Fibroblast of lung (primary cell): ENCODE results near the gene TMOD4. TPM values are rescaled to one million over a fixed set of nuclear protein-coding genes. Genes with fewer than 3 reads are reported as not detected.

Experiments used
- DNase-seq, 2 donors: peaks; one replicate each; pipeline versions ENCODE4 v3.0.0 to v3.0.0-alpha.2; 2010; ENCODE audit warnings: low read depth in 2 of 2
- H2AFZ ChIP-seq: 2 replicates; pipeline ENCODE4 v1.5.1; 2012; ENCODE audit warnings: low read length, control low read depth, inconsistent platforms
- H3K27ac ChIP-seq: 2 replicates; pipeline ENCODE4 v1.5.1; 2011; ENCODE audit warnings: low read length, control low read depth; ENCODE audit not compliant: insufficient read depth
- H3K27me3 ChIP-seq: 2 replicates; pipeline ENCODE4 v1.5.1; 2011; ENCODE audit warnings: mild to moderate bottlenecking, low read length; ENCODE audit not compliant: control insufficient read depth, insufficient read depth
- H3K36me3 ChIP-seq: 2 replicates; pipeline ENCODE4 v1.5.1; 2011; ENCODE audit warnings: low read length; ENCODE audit not compliant: control insufficient read depth, insufficient read depth
- H3K4me1 ChIP-seq: 2 replicates; pipeline ENCODE4 v1.5.1; 2011; ENCODE audit warnings: low read length; ENCODE audit not compliant: control insufficient read depth, insufficient read depth; ENCODE audit errors: extremely low read depth
- H3K4me2 ChIP-seq: 2 replicates; pipeline ENCODE4 v1.5.1; 2011; ENCODE audit warnings: low read length, control low read depth; ENCODE audit not compliant: insufficient read depth; ENCODE audit errors: extremely low read depth
- H3K4me3 ChIP-seq, 4 experiments: fragments of 200-600 bp in 1 of 4; sonication (generic) in 1 of 4; replicated peaks in 1 of 4; 2 replicates each; pipeline ENCODE4 v1.5.1; 2011 to 2016; ENCODE audit warnings: low read length in 4 of 4, low read depth in 3 of 4, mild to moderate bottlenecking in 3 of 4, control low read depth in 2 of 4, inconsistent platforms in 1 of 4, mixed read lengths in 1 of 4; ENCODE audit not compliant: insufficient read depth in 1 of 4; ENCODE audit errors: control extremely low read depth in 1 of 4
- H3K79me2 ChIP-seq: 2 replicates; pipeline ENCODE4 v1.5.1; 2012; ENCODE audit warnings: mild to moderate bottlenecking, low read length, inconsistent platforms; ENCODE audit not compliant: control insufficient read depth, insufficient read depth
- H3K9ac ChIP-seq: 2 replicates; pipeline ENCODE4 v1.5.1; 2011; ENCODE audit warnings: mild to moderate bottlenecking, low read length, control low read depth; ENCODE audit not compliant: insufficient read depth
- H3K9me3 ChIP-seq: 2 replicates; pipeline ENCODE4 v1.5.1; 2012; ENCODE audit warnings: low read depth, low read length; ENCODE audit not compliant: control insufficient read depth, insufficient read depth
- H4K20me1 ChIP-seq: 2 replicates; pipeline ENCODE4 v1.5.1; 2011; ENCODE audit warnings: low read length; ENCODE audit not compliant: control insufficient read depth, insufficient read depth; ENCODE audit errors: extremely low read depth
- CTCF ChIP-seq, 2 donors: IDR thresholded peaks in 1 of 2; conservative IDR thresholded peaks in 1 of 2; 1 replicate in 1 of 2; 2 replicates in 1 of 2; pipeline ENCODE4 v1.5.1; 2011 to 2012; ENCODE audit warnings: low read length in 2 of 2, control low read depth in 1 of 2, inconsistent platforms in 1 of 2, low read depth in 1 of 2, mild to moderate bottlenecking in 1 of 2
- EZH2 ChIP-seq: IDR thresholded peaks from 2 replicates; pipeline ENCODE4 v1.5.1; 2012; ENCODE audit warnings: low read length, control low read depth, mild to moderate bottlenecking; ENCODE audit errors: missing control alignments
- polyA plus RNA-seq, 2 donors: library from polyadenylated mRNA; depleted of rRNA in 1 of 2; stranded (reverse) in 1 of 2; unstranded in 1 of 2; fragments of >200 nt; gene quantifications; 2 replicates each; pipeline ENCODE4 v1.2.1, GENCODE V29; 2011 to 2012; ENCODE audit warnings: missing spikeins in 1 of 2
- total RNA-seq: library from RNA; depleted of rRNA; stranded (reverse); fragments of >200 nt; gene quantifications from 2 replicates; pipeline ENCODE4 v1.2.1, GENCODE V29; 2014

Gene TMOD4
- total and polyA plus RNA-seq, 2 donors (not counting 1 experiment from before 2014, with no cell fraction given) = 0.41 TPM; not detected in 1

- Histone ChIP-seq H3K4me2 (no peak overlapping the region), H2AFZ (no peak overlapping the region), H4K20me1 (no peaks in the 10 kb centered on the region), H3K36me3 (peaks cover 3% of the 10 kb centered on the region), H3K79me2 (no peaks in the 10 kb centered on the region), H3K9ac (no peak overlapping the region), H3K9me3 (no peaks in the 10 kb centered on the region), H3K4me1 (no peaks in the 10 kb centered on the region), H3K27ac (no peak overlapping the region), H3K27me3 (no peaks in the 10 kb centered on the region), H3K4me3 (no peak overlapping the region)
- no peak for TF ChIP-seq EZH2
- TF ChIP-seq CTCF (conservative IDR thresholded peaks at IDR 0.05 in 1 of 2, IDR thresholded peaks at IDR 0.05 in 1 of 2; ENCODE audit: low read depth in 1 of 2, low read length in 2 of 2) = no peak
- no peak for DNase-seq
These were observed 17.5 kb downstream of the TMOD4 start for GRCh38 chr1:151158326-151158725.

GRCh38 chr1:151157067-151157531 lies 18.7 kb downstream of the TMOD4 start:
- TF ChIP-seq CTCF (conservative IDR thresholded peaks at IDR 0.05 in 1 of 2, IDR thresholded peaks at IDR 0.05 in 1 of 2; ENCODE audit: low read depth in 1 of 2, low read length in 2 of 2) (no peak), EZH2 (no peak)
- no peak overlapping the region for H3K4me2 ChIP-seq
- DNase-seq = no peak
- H3K4me3 ChIP-seq = no peak overlapping the region
- H3K27me3 ChIP-seq = no peaks in the 10 kb centered on the region
- no peaks in the 10 kb centered on the region for H3K79me2 ChIP-seq
- H3K4me1 ChIP-seq = no peaks in the 10 kb centered on the region
- no peak overlapping the region for H3K9ac ChIP-seq
- H2AFZ ChIP-seq = no peak overlapping the region
- H4K20me1 ChIP-seq = no peaks in the 10 kb centered on the region
- no peaks in the 10 kb centered on the region for H3K9me3 ChIP-seq
- H3K27ac ChIP-seq = no peak overlapping the region
- peaks cover 3% of the 10 kb centered on the region for H3K36me3 ChIP-seq

- Histone ChIP-seq H3K4me1 (no peaks in the 10 kb centered on the region), H3K4me2 (no peak within 1 kb of the TSS), H2AFZ (no peak within 1 kb of the TSS), H3K4me3 (no peak within 1 kb of the TSS), H3K27ac (no peak within 1 kb of the TSS), H3K27me3 (no peaks in the 10 kb centered on the region), H4K20me1 (no peaks in the 10 kb centered on the region), H3K79me2 (no peaks in the 10 kb centered on the region), H3K9me3 (no peaks in the 10 kb centered on the region), H3K36me3 (peaks cover 3% of the 10 kb centered on the region), H3K9ac (no peak within 1 kb of the TSS)
- DNase-seq = no peak
- no peak for TF ChIP-seq CTCF (conservative IDR thresholded peaks at IDR 0.05 in 1 of 2, IDR thresholded peaks at IDR 0.05 in 1 of 2; ENCODE audit: low read depth in 1 of 2, low read length in 2 of 2)
- no peak for TF ChIP-seq EZH2
These were observed 19.3 kb downstream of the TMOD4 start, which contains the start of gene TNFAIP8L2 for GRCh38 chr1:151156515-151156819. Gene TNFAIP8L2 (plus strand): TSS chr1:151156649. CDS start chr1:151158698, 2,049 bp downstream.
